Thymus (tissue), 14 donors: ENCODE results near the gene MYBPC2. TPM values are rescaled to one million over a fixed set of nuclear protein-coding genes. Genes with fewer than 3 reads are reported as not detected.
"Not testable (repeated sequence)": the region's sequence is repeated elsewhere in the genome, so short reads cannot be mapped to it uniquely, and the experiment has no call there.

Experiments
- DNase-seq, 9 donors: peaks; one replicate each; pipeline ENCODE4 v3.0.0-alpha.2; 2013; ENCODE audit warnings: low spot score in 9 of 9, low read depth in 6 of 9, missing footprints in 1 of 9
- H3K27ac ChIP-seq, 2 donors: one replicate each; pipeline ENCODE4 v1.5.1; 2013; ENCODE audit warnings: control low read depth in 1 of 2, low read depth in 1 of 2, low read length in 1 of 2, mild to moderate bottlenecking in 1 of 2, moderate library complexity in 1 of 2
- H3K27me3 ChIP-seq, 2 donors: one replicate each; pipeline ENCODE4 v1.5.1; 2013; ENCODE audit warnings: low read length in 1 of 2; ENCODE audit not compliant: control insufficient read depth in 2 of 2, insufficient read depth in 1 of 2
- H3K36me3 ChIP-seq, 2 donors: one replicate each; pipeline ENCODE4 v1.5.1; 2013; ENCODE audit warnings: low read length in 1 of 2, mild to moderate bottlenecking in 1 of 2, moderate library complexity in 1 of 2; ENCODE audit not compliant: control insufficient read depth in 2 of 2, insufficient read depth in 2 of 2
- H3K4me1 ChIP-seq, 2 donors: one replicate each; pipeline ENCODE4 v1.5.1; 2013; ENCODE audit warnings: low read length in 2 of 2; ENCODE audit not compliant: control insufficient read depth in 2 of 2, insufficient read depth in 2 of 2
- H3K4me3 ChIP-seq, 2 donors: one replicate each; pipeline ENCODE4 v1.5.1; 2013; ENCODE audit warnings: low read length in 2 of 2, control low read depth in 1 of 2, mild to moderate bottlenecking in 1 of 2
- H3K9me3 ChIP-seq, 2 donors: one replicate each; pipeline ENCODE4 v1.5.1; 2013; ENCODE audit warnings: low read length in 1 of 2, mild to moderate bottlenecking in 1 of 2; ENCODE audit not compliant: control insufficient read depth in 2 of 2, insufficient read depth in 1 of 2
- WGBS: extraction: QIAGEN DNeasy Blood & Tissue Kit; methylation state at CpG from one replicate; pipeline ENCODE4 v1.1.7; 2013; 5-methylcytosine and 5-hydroxymethylcytosine counted together
- long read RNA-seq, 10 donors: transcript quantifications; one replicate each; lab custom pipeline, GENCODE V29; 2026
- polyA plus RNA-seq: library from polyadenylated mRNA; stranded (reverse); fragments of 200-250 nt; gene quantifications from one replicate; pipeline ENCODE4 v1.2.3, GENCODE V29; 2013
- total RNA-seq: library from RNA; stranded (reverse); fragments of 120-200 nt; gene quantifications from one replicate; pipeline ENCODE4 v1.2.4, GENCODE V29; 2013
- donor health status: healthy.

MYBPC2 gene
- 7.0 TPM for total RNA-seq
- polyA plus RNA-seq = 1.8 TPM
- long read RNA-seq, donor 1, partial matches to known transcripts = 0 of 1 reads
- long read RNA-seq, donor 1, other reads (novel, unspliced or antisense) = 0 of 1 reads
- long read RNA-seq, donor 2, partial matches to known transcripts = 0 of 2 reads
- long read RNA-seq, donor 2, other reads (novel, unspliced or antisense) = 0 of 2 reads
- long read RNA-seq, donor 3, partial matches to known transcripts = 0 of 1 reads
- long read RNA-seq, donor 3, other reads (novel, unspliced or antisense) = 0 of 1 reads
- long read RNA-seq, donor 4, partial matches to known transcripts = 0 of 2 reads
- long read RNA-seq, donor 4, other reads (novel, unspliced or antisense) = 0 of 2 reads
- long read RNA-seq, donor 5 = 0 reads
- long read RNA-seq, donor 6, partial matches to known transcripts = 0 of 1 reads
- long read RNA-seq, donor 6, other reads (novel, unspliced or antisense) = 0 of 1 reads
- long read RNA-seq, donor 7 = 0 reads
- long read RNA-seq, donor 8, partial matches to known transcripts = 0 of 1 reads
- long read RNA-seq, donor 8, other reads (novel, unspliced or antisense) = 0 of 1 reads
- long read RNA-seq, donor 9 = 0 reads
- long read RNA-seq, donor 10 = 0 reads

GRCh38 chr19:50432221-50433028, at the start of gene MYBPC2:
TSS of gene MYBPC2 (plus strand) at chr19:50432892. CDS start at chr19:50432954, 62 bp downstream.
- Histone ChIP-seq H3K4me1 (peaks cover 3 to 22% of the 10 kb centered on the region in 2 donors), H3K27me3 (peaks cover 40 to 88% of the 10 kb centered on the region in 2 donors), H3K27ac (peak within 1 kb of the TSS; percentile 74 to 75), H3K4me3 (peak within 1 kb of the TSS; percentile 56 to 65), H3K36me3 (no peaks in the 10 kb centered on the region), H3K9me3 (no peaks in the 10 kb centered on the region)
- DNase-seq = no peak
- WGBS = 5% methylated on average over 40 of the region's 40 CpGs

DNA sequence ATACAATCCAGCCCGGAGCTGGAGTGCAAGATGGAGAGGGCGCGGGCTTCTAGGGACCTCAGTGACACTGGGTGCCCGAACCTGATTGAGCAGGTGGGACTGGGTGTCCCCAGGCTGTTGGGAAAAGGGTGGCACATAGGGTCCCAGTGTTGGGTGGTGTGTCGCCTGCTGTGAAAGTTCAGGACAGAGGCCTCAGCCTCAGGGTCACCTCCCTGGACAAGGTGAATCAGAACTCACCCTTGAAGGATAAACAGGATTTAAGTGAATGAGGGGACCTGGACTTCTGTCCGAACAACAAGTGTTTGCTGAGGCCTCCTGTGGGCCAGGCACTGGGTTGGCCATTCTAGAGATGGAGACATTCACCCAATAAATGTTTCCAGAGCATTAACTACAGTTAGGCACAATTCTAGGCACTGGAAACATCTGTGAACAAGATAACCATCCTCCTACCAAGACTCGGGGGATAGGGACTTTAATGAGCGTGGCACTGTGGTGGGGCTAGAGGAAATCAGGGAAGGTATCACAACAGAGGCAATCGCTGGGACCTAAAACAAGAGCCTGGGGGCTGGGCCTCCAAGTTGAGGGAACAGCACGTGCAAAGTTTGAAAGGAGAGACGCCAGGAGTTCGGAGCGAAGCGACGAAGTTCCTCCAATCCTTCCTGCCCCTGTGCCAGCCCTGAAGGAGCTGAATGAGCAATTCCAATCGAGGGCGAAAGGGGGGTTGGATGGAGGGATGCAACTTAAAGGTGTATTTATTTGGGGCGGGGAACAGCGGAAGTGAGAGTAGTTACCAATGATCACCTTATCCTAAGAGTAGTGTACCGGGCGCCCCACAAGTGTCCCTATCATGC, 49.5 kb upstream of the MYBPC2 start:
- peaks cover 49 to 60% of the 10 kb centered on the region in 2 donors for H3K36me3 ChIP-seq
- peak in 1 of 9 donors; percentile 13 for DNase-seq
- H3K27me3 ChIP-seq = no peaks in the 10 kb centered on the region
- H3K4me3 ChIP-seq = peak overlapping the region; percentile 55 to 68
- 74% methylated on average over 21 of the region's 21 CpGs for WGBS
- peaks cover 9 to 16% of the 10 kb centered on the region in 2 donors for H3K4me1 ChIP-seq
- H3K27ac ChIP-seq = peak overlapping the region; percentile 39 to 91
- peaks cover 0 to 3% of the 10 kb centered on the region in 2 donors for H3K9me3 ChIP-seq

- WGBS = under 1% methylated on average over 78 of the region's 78 CpGs
- H3K4me3 ChIP-seq = peak within 1 kb of the TSS; percentile 55 to 68
- peaks cover 42 to 52% of the 10 kb centered on the region in 2 donors for H3K36me3 ChIP-seq
- H3K27ac ChIP-seq = peak within 1 kb of the TSS; percentile 84 to 91
- no peaks in the 10 kb centered on the region for H3K27me3 ChIP-seq
- H3K9me3 ChIP-seq = no peaks in the 10 kb centered on the region
- DNase-seq = peak; percentile 88 to 99 (median 97)
- H3K4me1 ChIP-seq = peaks cover 9 to 16% of the 10 kb centered on the region in 2 donors
These were observed 48.6 kb upstream of the MYBPC2 start, which contains the start of gene POLD1 for GRCh38 chr19:50383852-50384684. TSS of gene POLD1 (plus strand) at chr19:50384347. CDS start at chr19:50398852, 14,505 bp downstream.

GRCh38 chr19:50384685-50385535, 47.8 kb upstream of the MYBPC2 start:
- Histone ChIP-seq H3K9me3 (no peaks in the 10 kb centered on the region), H3K4me3 (peak overlapping the region; percentile 55 to 68), H3K27me3 (no peaks in the 10 kb centered on the region), H3K36me3 (peaks cover 36 to 44% of the 10 kb centered on the region in 2 donors), H3K27ac (peak overlapping the region in 1 of 2 donors; percentile 84), H3K4me1 (peaks cover 9 to 16% of the 10 kb centered on the region in 2 donors)
- no peak for DNase-seq
- whole genome bisulfite sequencing = 28% methylated on average over 26 of the region's 26 CpGs

DNA sequence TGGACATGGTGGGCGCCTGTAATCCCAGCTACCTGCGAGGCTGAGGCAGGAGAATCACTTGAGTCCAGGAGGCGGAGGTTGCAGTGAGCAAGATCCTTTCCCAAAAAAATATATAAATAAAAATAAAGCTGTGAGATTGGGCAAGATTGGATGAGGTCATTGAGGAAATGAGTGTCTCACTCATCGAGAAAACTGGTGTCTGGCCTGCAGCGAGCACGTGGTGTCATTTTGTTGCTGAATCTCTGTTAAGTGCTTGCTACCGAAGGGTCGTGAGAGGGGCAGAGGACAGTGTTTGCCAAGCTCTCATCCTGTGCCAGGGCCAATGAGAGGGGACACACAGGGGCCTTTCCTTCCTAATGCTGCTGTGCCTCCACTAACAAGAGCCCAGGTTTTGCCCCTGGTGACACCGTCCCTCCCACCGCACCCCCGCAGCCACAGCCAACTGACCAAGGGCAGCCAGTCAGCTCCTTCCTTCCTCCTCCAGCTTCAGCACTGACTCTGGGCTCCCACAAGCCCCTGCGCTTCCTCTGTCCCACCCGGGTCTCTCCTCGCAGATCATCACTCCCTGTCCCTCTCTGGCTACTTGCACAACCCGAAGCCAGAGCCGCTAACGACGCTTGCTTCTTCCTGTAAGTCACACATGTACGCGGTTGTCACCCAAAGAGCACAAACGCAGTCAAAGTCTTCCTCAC, 45.4 kb upstream of the MYBPC2 start:
- DNase-seq = no peak
- Histone ChIP-seq H3K27me3 (no peaks in the 10 kb centered on the region), H3K27ac (no peak overlapping the region), H3K4me1 (peaks cover 9 to 16% of the 10 kb centered on the region in 2 donors), H3K36me3 (peaks cover 17 to 25% of the 10 kb centered on the region in 2 donors), H3K9me3 (no peaks in the 10 kb centered on the region), H3K4me3 (no peak overlapping the region)
- WGBS = 94% methylated on average over 21 of the region's 21 CpGs

DNA sequence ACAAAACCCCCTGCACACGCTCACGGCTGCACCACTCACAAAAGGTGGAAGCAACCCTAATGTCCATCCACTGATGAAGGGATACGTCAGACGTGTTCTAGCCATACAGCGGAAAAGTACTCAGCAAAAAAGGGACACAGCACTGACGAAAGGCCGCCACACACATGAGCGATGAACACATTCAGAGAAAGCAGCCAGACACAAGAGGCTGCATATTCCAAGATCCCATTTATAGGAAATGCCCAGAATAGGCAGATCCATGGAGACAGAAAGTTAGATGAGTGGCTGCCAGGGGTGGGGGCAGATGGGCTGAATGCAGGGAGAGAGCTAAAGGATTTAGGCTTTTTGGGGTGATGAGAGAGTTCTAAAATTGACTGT, 44.8 kb upstream of the MYBPC2 start:
- H3K36me3 ChIP-seq = peaks cover 12 to 19% of the 10 kb centered on the region in 2 donors
- 98% methylated on average over 8 of the region's 8 CpGs for WGBS
- no peaks in the 10 kb centered on the region for H3K27me3 ChIP-seq
- no peak overlapping the region for H3K4me3 ChIP-seq
- peaks cover 9 to 16% of the 10 kb centered on the region in 2 donors for H3K4me1 ChIP-seq
- no peaks in the 10 kb centered on the region for H3K9me3 ChIP-seq
- no peak overlapping the region for H3K27ac ChIP-seq
- DNase-seq = no peak

DNA sequence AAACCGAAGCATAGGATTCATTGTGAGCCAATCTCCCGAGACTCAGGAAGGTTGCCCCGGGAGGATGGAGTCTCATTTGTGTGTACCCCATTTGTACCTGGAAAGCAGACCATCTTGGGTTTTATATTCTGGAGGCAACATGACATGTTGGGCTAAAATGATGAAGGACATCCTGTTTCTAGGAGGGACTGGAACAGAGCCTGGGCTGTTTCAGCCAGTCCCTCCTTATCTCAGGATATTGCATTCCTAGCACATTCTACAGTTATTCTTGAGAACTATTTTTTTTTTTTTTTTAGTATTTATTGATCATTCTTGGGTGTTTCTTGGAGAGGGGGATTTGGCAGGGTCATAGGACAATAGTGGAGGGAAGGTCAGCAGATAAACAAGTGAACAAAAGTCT, 42.4 kb upstream of the MYBPC2 start:
- not testable (repeated sequence) for H3K27ac ChIP-seq, H3K4me3 ChIP-seq, H3K9me3 ChIP-seq, H3K4me1 ChIP-seq, DNase-seq, H3K27me3 ChIP-seq
- peaks cover 16 to 21% of the 10 kb centered on the region in 2 donors for H3K36me3 ChIP-seq
- WGBS = over 99% methylated on average over 3 of the region's 3 CpGs
